Stimulated activated CD8-positive, alpha-beta memory T cell treated with anti-CD3 and anti-CD28 coated beads, Interleukin-12 subunit alpha, Interleukin-12 subunit beta, amount 100 ng/mL, for 24 hours (primary cell): ENCODE measurements around the gene MYO1G.
"Not testable (repeated sequence)": the region's sequence is repeated elsewhere in the genome, so short reads cannot be mapped to it uniquely, and the experiment has no call there.

Experiments
- DNase-seq: peaks from one replicate; pipeline ENCODE4 v3.0.0-alpha.2; 2020; ENCODE audit errors: extremely low read depth

Gene MYO1G

DNA sequence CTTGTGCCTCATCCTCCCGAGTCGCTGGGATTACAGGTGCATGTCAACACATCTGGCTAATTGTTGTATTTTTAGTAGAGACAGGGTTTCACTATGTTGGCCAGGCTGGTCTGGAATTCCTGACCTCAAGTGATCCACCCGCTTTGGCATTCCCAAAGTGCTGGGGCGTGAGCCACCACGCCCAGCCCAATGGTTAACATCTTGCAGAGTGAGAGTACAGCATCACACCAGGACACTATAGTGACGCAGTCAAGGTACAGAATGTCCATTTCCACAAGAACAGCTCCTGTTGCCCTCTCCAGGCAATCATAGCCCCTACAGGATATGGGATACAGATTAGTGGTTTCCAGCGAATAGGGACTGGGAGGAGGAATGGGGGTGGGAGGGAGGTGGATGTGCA, 34.0 kb downstream of the MYO1G start:
- no peak for DNase-seq

DNA sequence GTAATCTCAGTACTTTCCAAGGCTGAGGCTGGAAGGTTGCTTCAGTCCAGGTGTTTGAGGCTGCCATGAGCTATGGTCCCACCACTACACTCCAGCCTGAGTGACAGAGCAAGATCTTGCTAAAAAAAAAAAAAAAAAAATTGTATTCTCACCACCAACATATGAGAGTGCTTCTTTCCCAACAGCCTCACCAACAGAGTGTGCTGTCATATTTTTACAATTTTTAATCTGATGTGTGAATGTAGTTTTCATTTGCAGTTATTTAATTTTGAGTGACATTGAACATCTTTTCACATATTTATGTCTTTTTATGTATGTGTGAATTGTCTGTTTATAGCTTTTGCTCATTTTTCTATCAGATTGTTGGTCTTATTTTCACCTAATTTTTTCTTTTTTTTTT, 35.2 kb downstream of the MYO1G start:
- no peak for DNase-seq

DNA sequence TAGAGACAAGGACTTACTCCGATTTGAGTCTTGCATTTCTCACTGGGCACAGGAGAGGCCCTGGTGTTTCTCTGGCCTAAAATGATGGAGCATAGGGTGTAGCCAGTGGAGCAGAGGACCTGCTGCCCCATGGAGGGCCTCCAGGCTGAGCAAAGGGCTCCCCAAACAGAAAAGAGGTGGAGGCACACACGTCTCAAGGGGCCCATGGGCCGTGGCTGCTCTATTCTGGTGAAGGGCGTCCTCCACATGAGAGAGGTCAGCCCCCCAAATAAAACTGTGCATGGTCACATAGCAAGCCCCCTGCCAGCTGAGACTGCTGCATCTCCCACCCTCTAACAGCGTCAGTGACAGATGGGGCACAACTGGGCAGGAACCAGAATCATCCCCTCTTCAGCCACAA, 41.4 kb downstream of the MYO1G start:
- no peak for DNase-seq

DNA sequence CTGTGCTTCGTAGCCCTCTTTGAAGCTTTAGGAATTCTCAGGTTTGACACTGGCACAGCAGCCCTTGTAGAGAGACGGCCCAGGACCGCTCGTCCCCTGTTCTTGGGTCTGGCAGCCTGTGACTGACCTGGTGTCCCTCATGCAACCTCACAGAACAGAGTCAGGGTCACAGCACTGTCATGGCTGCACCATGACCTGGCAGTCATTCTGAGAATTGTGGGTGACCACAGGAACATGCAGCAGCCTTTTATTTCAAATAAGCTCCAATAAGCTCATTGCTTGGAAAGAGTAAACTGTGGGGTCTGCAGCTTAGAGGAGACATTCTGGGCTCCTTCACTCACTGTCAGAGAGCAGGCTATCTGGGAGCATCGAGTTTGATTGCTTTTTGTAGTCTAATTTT, 42.5 kb downstream of the MYO1G start:
- DNase-seq = no peak

DNA sequence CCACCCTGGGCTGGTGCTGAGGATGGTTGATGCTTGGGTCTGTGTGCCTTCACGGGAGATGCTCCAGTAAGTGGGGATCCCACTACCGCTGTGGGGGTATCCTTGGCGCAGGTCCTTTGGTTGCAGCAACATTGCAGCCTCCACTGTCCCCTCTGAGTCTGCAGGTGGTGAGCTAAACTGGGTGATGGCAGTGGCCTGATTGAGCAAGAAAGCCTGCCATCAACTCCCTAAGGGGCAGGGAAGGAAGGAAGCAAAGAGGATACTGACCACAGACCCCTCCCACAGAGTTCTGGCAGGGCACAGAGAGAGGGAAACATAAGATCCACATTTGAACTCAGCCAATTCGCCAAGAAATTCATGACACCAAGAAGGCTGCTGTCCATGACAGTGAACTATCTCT, 43.2 kb downstream of the MYO1G start:
- DNase-seq = no peak

DNA sequence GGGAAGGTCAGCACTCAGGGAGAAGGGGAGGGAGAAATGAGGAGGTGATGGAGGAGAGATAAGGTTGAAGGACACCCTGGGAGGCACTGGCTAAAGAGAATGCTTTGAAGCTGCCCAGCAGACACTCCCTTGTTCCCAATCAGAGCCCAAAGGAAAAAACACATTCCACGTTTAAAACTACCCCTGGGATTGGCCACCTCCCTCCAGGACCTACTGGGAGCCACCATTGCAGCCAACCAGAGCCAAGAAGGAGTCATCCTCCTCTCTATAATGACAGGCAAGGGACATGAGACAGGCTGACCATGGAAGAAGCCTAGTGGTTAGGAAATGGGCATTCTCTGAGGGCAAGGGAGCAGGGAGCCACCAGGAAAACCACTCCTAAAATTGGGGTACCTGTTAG, 43.8 kb downstream of the MYO1G start:
- no peak for DNase-seq

DNA sequence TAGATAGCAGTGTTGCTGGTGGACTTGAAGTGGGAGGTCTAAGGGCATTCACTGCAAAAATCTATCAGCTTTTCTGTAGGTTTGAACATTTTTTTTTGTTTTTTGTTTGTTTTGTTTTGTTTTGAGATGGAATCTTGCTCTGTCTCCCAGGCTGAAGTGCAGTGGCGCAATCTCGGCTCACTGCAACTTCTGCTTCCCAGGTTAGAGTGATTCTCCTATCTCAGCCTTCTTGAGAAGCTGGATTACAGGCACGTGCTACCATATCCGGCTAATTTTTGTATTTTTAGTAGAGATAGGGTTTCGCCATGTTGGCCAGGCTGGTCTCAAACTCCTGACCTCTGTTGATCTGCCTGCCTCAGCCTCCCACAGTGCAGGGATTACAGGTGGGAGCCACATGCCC, 44.3 kb downstream of the MYO1G start:
- not testable (repeated sequence) for DNase-seq

DNA sequence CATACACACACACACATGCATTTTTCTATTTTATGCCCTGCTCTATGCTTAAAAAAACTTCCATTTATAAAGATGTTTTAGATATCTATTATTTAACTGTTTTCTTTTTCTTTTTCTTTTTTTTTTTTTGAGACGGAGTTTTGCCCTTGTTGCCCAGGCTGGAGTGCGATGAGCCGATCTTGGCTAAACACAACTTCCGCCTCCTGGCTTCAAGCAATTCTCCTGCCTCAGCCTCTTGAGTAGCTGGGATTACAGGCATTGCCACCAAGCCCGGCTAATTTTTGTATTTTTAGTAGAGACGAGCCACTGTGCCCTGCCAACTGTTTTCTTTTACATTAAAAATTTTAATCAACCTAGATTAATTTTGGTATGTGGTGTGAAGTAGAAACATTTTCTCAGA, 47.9 kb downstream of the MYO1G start:
- DNase-seq = no peak

DNA sequence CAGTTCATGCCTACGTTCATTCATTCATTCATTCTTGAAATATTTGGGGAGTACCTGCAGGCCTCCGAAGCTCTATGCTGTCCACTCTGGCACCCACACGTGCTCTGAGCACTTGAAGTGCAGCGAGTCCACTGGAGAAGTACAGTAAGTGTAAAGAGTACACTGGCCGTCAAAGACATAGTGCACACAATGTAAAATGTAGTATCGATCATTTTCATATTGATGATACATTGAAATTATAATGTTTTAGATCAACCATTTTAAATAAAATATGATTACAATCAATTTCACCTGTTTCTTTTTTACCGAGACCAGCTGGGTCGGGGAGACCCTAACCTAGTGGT, 56.5 kb downstream of the MYO1G start:
- DNase-seq = no peak

DNA sequence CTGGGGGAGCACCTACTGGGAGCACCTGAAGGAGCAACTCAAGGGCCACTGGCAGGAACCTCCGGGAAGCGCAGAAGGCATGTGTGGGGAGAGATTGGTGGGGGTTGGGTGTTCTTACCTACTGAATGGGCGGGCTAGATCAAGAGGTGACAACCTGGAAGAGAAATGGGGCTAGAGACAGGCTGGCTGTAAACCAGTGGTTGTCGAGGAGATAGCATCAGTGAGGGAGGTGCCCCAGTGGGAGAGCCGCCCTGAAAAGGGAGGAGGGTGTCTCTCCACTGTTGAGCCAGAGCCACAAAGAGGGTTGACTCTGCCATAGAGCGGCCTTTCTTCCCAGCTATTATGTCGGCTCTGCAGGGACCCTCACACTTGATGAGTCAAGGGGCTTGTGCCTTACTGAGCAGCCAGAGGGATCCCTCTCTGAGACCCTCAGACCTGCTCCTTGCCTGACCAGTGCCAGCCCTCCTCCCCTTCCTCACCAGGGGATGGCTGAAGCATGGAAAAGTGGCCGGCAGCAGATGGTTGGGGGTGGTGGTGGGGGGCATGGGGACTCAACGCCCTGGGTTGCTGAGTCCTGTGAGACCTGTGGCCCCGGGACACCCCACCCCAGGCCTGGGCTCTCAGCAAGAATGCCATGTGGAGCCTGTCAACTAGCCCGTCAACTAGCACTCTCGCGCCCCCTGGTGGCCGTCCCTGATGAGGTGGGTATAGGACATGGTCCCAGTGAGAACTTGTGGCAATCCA, 57.0 kb downstream of the MYO1G start:
- DNase-seq = peak; percentile 92

DNA sequence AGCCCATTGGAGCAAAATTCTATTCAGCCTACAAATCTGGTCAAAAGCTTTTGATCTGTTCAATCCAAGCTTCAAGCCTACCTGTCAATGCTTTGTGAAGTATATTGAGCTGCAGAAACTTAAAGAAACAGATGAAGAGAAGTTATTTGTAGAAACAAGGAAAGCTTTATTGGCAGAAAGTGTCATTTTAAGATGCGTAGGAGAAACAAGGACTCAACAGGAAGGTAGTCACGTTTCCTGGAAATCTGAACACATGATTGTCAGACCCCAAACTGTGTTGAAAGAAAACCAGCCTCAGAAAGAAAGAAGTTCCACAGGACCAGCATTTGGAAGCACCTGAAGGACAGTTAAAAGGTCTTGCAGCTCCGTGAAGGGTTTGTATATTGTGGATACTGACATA, 58.7 kb downstream of the MYO1G start:
- DNase-seq = no peak

DNA sequence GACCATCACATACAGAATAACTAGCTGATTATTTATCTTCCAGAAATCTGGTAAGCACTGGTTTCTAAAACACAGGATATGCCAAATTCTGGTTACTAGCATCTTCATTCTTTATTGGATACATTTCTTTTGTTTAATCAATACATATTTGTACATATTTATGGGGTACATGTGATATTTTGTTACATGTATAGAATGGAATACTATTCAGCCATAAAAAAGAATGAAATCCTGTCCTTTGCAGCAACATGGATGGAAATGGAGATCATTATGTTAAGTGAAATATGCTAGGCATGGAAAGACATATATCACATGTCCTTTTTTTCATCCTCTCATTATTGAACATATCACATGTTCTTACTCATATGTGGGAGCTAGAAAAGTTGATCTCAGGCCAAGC, 60.8 kb downstream of the MYO1G start:
- no peak for DNase-seq

DNA sequence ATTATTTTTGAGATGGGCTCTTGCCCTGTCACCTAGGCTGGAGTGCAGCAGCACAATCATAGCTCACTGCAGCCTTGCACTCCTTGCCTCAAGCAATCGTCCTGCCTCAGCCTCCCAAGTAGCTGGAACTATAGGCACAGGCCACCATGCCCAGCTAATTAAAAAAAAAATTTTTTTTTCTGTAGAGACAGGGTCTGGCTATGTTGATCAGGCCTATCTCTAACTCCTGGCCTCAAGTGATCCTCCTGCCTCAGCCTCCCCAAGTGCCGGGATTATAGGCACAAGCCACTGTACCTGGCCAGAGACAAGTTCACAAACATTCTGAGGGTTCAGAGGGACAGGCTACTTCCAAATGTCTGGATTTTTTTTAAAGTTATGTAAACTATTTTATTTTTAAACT, 61.4 kb downstream of the MYO1G start:
- DNase-seq = no peak

DNA sequence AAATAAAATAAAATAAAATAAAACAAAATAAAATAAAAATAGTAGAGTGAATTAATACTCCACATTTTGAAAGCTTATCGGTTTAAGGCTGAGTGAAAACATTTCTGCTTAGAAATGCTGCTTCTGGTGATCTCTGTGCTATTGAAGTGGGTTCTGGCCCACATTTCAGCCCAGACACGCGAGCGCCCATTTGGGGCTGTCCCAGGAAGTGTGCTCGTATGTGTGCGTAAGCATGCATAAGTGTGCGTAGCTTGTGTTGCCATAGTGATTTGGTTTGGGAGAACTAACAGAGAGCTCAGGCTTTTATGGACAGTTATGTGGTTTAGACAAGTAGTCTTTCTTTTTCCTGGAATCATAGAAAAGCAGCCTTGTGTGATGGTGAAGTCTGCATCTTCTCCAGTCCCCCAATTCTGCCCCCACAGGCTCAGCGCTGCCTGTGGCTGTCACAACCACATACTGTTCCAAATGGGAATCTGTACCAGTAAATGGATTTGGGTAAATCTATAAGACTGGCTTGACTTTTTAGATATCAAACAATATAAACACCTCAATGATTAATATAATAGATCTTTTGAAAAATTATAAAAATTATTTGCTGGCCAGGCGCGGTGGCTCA, 63.7 kb downstream of the MYO1G start:
- peak; percentile 33 for DNase-seq

DNA sequence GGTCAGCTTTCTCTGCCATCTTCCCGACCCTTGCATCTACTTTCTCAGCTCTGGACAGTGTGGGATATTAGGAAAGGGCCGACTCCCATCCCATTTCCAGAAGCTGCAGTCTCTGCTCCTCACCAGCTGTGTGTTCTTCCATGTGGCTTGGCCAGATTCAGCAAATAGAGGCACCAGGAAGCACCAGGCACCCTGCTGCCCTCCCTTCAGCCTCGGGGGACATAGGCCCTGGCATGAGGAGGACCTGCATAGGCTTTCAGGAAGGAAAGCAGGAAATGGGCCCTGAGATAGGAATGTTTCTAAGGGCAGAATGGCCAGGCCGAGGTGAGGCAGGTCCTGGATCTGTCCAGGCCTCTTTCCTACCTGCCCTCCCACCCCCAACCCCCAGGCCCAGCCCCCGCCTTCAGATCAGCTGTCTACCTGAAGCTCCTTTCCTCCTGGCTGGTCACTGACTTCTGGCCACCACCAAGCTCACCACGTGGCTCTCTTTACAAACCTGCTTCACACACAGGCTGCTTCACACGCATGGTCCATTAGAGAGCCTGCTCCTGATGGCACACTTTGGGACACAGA, 66.0 kb downstream of the MYO1G start:
- no peak for DNase-seq
